Retina (tissue), 1 donor: ENCODE results near the gene GATD1.
A peak's percentile ranks its signal among the peaks of the same experiment; 100 is the strongest.

ENCODE experiments used
- DNase-seq: peaks from one replicate; pipeline ENCODE4 v3.0.0-alpha.2; 2016

GATD1 gene

GRCh38 chr11:812390-812789 is 35.1 kb upstream of the GATD1 start:
- DNase-seq = no peak

DNA sequence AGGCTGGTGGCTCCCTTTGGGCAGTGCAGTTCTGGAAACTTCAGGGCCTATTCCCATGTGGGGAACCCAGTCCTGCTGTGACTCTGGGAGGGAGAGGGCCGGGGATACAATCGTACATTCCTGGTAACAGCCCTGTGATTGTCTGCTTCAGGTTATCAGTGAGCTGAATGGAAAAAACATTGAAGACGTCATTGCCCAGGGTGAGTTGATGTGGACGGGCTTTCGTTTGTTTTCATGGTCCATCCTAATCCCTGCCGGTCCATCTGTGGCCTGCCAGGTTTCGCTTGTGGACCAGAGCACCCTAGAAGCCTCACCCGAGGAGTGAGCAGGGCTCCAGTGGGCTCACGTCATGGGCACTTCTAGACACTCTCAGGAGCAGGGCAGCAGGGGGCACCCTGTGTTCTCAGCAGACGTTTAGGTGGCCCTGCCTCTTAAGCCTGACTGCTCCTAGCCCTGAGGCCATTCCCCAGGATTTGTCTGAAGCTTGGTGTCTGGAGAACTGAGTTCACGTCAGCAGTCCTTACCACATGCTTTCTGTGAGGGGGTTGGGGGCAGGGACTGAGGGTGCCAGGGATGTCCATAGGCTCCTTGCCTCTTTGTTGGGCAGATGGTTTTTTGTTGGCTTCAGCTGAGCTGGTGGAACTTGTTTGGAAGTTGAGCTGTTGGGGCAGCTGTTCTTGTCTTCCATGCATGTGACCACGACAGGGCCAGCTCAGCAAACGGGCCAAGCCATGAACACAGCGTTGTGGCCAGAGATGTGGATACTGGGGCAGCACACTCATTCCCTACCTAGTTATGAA is 34.4 kb upstream of the GATD1 start:
- no peak for DNase-seq

DNA sequence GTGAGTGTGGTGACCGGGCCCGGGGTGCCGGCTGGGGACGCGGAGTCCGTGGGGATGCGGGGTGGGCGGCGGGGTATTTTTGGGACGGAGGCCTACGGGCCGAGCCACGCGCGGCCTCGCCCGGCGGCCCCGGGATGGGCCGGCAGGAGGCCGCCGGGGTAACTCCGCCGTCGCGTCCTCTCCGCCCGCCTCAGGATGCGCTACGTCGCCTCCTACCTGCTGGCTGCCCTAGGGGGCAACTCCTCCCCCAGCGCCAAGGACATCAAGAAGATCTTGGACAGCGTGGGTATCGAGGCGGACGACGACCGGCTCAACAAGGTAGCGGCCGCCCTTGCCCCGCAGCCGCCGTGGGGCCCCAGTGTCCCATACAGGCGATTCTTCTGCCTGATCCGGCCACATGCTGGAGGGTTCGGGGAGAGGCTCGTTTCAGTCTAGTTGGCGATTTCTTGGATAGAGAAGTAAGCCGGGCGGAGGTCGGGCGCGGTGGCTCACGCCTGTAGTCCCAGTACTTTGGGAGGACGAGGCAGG is 32.8 kb upstream of the GATD1 start:
- no peak for DNase-seq

DNA sequence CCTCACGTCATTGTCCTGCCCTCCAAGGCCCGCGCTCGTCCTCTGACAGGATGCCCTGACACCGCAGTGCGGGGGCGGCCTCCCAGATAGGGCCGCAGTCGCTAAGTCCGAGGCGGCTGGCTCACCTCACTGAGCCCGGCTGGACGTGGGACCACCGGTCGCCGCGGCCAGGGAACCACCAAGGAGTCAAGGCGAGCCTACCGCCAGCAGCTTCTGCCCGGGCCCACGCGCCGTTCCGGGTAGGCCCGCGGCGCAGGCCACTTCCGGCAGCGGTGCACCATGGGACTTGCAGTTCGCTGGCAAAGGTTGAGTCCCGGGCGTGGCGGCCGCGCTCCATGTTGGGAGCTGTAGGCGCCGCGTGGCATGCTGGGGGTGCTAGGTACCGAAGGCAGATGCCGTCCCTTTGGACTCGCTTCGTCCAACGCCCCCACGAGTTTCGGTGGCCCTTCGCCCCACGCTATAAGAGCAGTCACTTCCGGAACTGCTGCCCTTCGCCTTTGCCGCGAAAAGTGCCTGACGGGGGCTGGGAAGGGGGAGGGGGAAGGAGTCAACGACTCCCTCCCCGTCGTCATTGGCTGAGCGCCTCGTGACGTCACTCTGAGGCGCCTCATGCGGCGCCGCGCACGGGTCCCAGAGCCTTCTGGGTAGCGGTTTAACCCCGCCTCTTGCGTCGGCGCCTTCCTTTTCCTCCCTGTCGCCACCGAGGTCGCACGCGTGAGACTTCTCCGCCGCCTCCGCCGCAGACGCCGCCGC is 32.2 kb upstream of the GATD1 start, which contains the start of gene RPLP2:
Gene RPLP2, plus strand, starts transcription at position 681 of the 753 bp plus-strand sequence. CDS start 268 bp downstream, outside the sequence.
- DNase-seq = peak; percentile 100

GRCh38 chr11:808427-809286 is 31.4 kb upstream of the GATD1 start:
- DNase-seq = no peak

DNA sequence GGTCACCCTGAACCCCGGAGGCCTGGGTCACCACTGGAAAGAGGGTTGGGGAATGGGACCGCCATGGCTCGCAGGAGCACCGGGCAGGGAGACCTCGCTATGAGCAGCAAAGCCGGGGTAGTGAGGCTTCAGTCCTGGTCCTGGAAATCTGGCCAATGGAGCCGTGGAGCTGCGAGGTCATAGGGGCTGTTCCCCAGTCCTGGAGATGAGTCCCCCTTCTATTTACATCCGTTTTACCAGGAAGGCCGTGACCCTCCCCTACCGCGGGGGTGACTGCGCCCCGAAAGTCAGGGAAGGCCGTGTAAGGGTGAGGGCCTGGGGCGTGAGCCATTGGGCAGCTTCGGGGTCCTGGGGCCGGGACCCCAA is 27.3 kb upstream of the GATD1 start:
- peak; percentile 48 for DNase-seq

DNA sequence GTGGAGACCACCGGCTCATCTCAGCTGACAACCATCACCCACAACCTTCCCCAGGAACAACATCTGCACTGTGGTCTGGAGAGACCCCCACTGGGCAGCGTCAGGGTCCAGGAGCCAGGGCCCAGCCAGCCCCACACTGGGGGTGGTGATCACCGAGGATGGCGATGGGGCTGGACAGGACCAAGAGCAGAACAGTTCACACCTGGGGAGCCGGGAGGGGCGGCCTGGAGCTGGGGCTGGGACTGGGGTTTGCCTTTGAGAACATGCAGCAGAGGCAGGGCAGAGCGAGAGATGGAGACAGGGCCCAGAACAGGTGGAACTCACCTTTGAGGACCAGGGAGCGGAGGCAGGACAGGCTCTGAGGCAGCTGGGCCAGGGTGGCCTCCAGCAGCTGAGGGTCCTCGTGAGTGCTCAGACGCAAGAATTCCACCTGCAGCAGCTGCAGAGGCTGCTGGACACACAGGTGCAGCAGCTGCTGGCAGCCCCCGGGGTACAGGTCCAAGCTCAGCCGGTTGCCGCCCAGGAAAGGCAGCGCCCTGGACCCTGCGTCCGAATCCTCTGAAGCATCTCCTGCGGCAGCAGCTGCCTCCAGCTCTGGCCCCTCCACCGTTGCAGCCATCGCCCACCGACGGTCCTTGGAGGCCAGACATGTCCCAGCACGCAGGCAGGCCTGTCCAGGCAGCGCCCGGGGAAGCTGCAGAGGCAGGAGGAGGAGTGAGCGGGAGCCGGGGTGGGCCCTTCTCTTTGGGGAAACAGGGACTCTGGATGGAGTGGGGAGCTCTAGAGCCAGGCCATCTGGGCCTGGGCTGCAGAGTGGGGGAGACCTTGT is 26.7 kb upstream of the GATD1 start:
- DNase-seq = no peak

DNA sequence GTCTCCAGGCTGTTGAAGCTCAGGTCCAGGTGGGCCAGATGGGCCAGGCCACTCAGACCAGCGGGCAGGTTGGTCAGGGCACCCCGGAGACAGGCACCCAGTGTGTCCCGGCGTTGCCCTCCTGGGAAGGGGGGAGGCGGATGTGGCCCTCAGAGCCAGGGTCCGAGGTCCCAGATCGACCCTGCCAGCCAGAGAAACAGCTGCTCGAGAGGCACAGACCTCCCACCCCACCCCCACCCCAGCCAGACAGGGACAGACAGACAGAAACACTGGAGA is 26.1 kb upstream of the GATD1 start:
- no peak for DNase-seq

- DNase-seq = no peak
These were observed 25.6 kb upstream of the GATD1 start for GRCh38 chr11:802693-803466.

GRCh38 chr11:802018-802617 is 24.8 kb upstream of the GATD1 start:
- DNase-seq = no peak

DNA sequence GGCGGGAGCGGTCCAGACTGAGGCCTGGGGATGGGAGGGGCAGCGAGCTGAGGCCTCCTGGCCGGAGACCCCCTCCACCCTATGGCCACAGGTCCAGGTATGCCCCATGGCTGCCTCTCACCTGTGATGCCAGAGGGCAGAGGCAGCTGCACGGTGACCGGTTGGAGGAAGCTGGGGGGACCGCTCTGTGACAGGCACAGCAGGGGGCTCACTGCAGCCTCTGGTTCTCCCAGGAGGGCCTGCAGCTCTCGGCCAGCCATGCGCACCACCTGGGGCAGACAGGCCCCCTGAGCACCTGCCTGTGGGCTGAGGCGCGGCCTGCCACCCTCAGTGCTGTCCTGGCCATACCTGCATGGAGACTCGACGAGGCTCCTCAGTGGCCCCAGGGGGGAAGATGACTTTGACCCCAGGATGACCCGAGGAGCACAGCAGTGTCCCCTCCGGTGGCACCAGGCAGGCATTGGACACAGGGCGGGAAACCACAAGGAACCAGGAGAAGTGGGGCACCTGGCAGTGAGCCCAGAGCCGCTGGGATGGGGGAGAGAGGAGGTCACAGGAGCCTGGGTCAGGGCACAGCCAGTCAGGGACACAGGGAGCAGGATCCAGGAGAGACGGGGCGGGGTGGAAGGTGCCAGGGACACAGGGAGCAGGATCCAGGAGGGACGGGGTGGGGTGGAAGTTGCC is 24.0 kb upstream of the GATD1 start:
- no peak for DNase-seq

GRCh38 chr11:800473-800872 is 23.2 kb upstream of the GATD1 start:
- no peak for DNase-seq

DNA sequence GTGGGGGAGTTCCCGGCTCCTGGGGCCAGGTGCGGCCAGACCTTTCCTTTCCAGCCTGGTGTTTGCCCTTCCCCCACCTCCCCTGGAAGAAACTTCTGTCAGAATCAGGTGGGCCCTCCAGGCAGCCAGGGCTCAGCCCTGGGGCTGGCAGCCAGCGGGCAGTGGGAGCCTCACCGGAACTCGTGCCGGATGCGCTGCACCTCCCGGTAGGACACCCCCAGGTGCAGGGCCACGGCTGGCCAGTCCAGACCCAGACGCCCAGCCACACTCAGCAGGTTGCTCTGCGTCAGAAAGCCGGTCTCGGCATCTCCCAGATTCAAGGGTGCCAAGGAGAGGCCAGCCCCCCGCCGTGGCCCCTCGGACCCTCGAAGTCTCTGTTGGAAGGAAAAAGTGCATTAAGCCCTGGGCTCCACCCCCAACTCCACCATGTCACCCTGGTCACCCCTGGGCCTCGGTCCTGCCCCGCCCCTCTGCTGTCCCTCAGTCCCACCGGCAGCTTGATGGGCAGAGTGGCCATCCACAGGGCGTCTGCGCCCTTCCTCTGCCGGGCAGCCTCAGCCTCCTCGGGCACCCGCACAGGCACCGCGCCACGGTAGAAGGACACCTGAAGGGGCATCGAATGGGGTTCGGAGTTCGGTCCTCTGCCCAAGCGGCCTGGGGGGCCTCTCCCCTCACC is 22.5 kb upstream of the GATD1 start:
- DNase-seq = no peak

DNA sequence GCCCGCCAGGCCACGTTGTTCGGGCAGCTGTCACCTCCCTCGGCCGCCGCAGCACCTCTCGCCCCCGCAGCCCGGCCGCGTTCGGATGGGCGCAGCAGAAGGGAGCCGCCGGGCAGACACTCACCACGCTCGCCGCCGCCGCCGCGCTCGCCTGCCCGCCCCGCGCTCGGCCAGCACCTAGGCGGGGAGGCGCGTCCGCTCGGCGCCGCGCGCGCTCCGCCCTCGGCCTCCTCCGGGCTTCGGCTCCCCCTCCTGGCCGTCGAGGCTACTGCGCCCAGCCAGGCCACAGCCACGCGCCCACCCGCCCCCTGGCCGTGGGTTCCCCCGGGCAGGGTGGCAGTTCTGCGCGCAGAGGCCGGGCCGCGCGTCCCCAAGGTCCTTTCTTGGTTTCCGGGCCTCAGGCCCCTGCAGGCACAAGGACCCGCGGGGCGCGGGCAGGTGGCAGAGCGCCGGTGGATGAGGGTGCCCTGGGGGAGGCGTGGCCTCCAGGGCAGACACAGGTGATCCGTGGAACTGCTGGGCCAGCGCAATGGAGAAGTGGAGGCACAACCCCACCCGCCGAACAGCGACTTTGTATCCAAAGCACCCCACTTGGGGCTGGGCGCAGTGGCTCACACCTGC is 20.9 kb upstream of the GATD1 start, which contains the start of gene SLC25A22:
Gene SLC25A22, minus strand, starts transcription at position 189 of the 621 bp plus-strand sequence. CDS start 3,275 bp downstream, outside the sequence.
- peak; percentile 90 for DNase-seq

- DNase-seq = peak; percentile 92
These were observed 20.2 kb upstream of the GATD1 start for GRCh38 chr11:797296-798092.

DNA sequence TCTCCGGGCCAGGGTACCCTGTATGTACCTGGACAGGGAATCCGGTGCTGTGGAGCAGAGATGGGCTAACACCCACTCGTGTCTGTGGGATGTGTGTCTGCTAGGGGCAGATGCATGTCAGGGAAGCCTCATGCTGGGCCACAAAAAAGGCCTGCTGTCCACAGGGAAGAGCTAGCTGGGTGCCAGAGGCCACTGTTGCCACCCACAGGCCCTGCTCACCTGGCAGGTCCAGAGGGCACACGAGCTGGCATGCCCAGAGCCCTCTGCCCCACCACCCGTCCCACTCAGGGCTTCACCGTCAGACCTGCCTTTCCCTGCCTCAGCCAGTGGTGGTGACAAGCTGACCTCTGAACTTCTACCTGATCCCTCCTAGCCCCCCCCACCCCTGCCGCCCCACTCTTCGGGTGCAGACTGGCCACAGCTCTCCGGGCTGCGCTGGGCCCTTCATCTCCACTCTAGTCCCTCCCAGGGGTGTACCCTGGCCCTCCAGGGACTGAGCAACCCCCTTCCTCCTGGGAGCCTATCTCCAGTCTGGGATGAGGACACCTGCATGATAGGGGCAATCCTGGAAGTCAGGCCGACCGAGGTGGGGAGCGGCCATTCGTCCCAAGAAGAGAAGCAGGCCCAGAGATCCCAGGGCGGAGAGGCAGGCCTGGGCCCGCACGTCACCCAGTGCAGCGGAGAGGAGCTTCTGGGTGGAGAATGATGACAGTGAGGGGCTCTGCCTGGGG is 19.4 kb upstream of the GATD1 start:
- peak; percentile 48 for DNase-seq
